A549 (cell line): ENCODE data around the gene AFF3.

Source experiments
- CBX8 ChIP-seq: fragments of 200-600 bp; sonication (generic); IDR thresholded peaks from 2 replicates; pipeline ENCODE4 v1.6.1; 2016
- CHD4 ChIP-seq: fragments of 200-600 bp; sonication (generic); IDR thresholded peaks from 2 replicates; pipeline ENCODE4 v1.6.1; 2016; ENCODE audit warnings: antibody characterized with exemption, mild to moderate bottlenecking, borderline replicate concordance
- CTCF ChIP-seq: fragments of >200 bp; sonication (Bioruptor Twin); formaldehyde crosslinking; IDR thresholded peaks from 3 replicates; pipeline ENCODE4 v1.5.1; 2016
- EP300 ChIP-seq, 2 experiments: fragments of >200 bp; sonication (Bioruptor Twin); formaldehyde crosslinking; IDR thresholded peaks; 2 replicates in 1 of 2; 3 replicates in 1 of 2; pipeline ENCODE4 v1.6.1; 2016 to 2017
- FOSL2 ChIP-seq, 2 experiments: fragments of 450-650 bp in 1 of 2; fragments of >200 bp in 1 of 2; sonication (Bioruptor Twin) in 1 of 2; formaldehyde crosslinking; IDR thresholded peaks; 2 replicates each; pipeline versions ENCODE4 v1.5.0 to v1.6.1; 2016 to 2020; ENCODE audit warnings: mild to moderate bottlenecking in 1 of 2, moderate library complexity in 1 of 2
- NPAS2 ChIP-seq: fragments of 250-450 bp; sonication (Bioruptor Pico); IDR thresholded peaks from 2 replicates; pipeline ENCODE4 v1.8.0; 2022; ENCODE audit warnings: mild to moderate bottlenecking, moderate library complexity, borderline replicate concordance
- POLR2A ChIP-seq: IDR thresholded peaks from 2 replicates; pipeline ENCODE4 v1.6.1; 2012; ENCODE audit warnings: mild to moderate bottlenecking, low read length
- RFX5 ChIP-seq: fragments of 450-650 bp; IDR thresholded peaks from 2 replicates; pipeline ENCODE4 v1.7.1; 2014; ENCODE audit warnings: antibody characterized with exemption, mild to moderate bottlenecking, moderate library complexity
- USF2 ChIP-seq: fragments of 450-650 bp; IDR thresholded peaks from 2 replicates; pipeline ENCODE4 v1.6.1; 2014; ENCODE audit warnings: antibody characterized with exemption
- TF ChIP-seq, protein P1 (sequence below): IDR thresholded peaks from 2 replicates; pipeline ENCODE4 v1.6.1; 2012

GRCh38 chr2:99949530-99949929 lies 192.9 kb downstream of the AFF3 start:
- no peak for TF ChIP-seq RFX5
- TF ChIP-seq NPAS2, result no peak
- TF ChIP-seq CTCF, result no peak
- TF ChIP-seq CHD4, result no peak
- no peak for TF ChIP-seq FOSL2 (IDR thresholded peaks at IDR 0.05)
- TF ChIP-seq FOSL2 (CRISPR knock-in tag; IDR thresholded peaks at IDR 0.05), result no peak
- TF ChIP-seq, protein P1, sequence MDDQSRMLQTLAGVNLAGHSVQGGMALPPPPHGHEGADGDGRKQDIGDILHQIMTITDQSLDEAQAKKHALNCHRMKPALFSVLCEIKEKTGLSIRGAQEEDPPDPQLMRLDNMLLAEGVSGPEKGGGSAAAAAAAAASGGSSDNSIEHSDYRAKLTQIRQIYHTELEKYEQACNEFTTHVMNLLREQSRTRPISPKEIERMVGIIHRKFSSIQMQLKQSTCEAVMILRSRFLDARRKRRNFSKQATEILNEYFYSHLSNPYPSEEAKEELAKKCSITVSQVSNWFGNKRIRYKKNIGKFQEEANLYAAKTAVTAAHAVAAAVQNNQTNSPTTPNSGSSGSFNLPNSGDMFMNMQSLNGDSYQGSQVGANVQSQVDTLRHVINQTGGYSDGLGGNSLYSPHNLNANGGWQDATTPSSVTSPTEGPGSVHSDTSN, result no peak
- TF ChIP-seq POLR2A, result no peak
- no peak for TF ChIP-seq EP300 (IDR thresholded peaks at IDR 0.05)
- TF ChIP-seq CBX8, result no peak
- no peak for TF ChIP-seq USF2
